GM19395 (cell line): ENCODE measurements around the gene CPHXL.

Experiments used
- ATAC-seq: cut with Tn5 transposase; IDR thresholded peaks from one replicate; pipeline ENCODE4 v1.9.1; 2021; ENCODE audit warnings: mild to moderate bottlenecking, moderate library complexity; ENCODE audit not compliant: unreplicated experiment

CPHXL gene

DNA sequence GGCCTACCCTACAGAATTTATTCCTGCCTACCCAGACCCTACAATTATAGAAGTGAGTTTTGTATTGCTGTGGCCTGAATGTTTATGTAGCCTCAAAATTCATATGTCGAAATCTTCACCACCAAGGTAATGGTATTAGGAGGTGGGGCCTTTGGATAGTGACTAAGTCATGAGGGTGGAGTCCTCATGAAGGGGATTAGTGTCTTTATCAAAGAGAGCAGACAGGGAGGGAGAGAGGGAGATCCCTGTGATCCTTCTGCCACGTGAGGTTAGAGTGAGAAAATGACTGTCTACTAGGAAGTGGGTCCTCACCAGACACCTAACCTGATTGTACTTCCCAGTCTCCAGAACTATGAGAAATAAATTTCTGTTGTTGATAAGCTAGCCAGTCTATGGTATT is 24.0 kb downstream of the CPHXL start:
- ATAC-seq: no peak

DNA sequence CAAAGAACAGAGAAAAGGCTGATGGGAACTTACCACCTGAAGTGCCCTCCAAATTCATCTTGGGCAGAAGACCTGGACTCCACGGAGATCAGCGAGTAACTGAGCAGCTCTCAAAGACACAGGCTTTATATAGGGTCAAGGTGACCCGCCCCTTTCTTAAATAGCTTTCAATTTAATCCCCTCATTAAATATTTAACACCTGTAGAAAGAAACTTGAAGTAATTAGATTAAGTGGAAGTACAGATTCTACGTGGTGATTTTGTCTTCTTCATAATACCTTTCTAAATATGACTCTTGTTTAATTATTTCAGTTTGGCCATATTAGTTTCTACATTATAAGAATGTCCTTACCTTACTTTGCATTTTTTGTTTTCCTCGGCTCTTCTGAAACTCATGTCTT is 24.9 kb downstream of the CPHXL start, which contains the start of gene DUXB:
DUXB (minus strand) TSS at position 101 of the 400 bp plus-strand sequence; CDS start at position 58, 43 bp downstream.
- no peak for ATAC-seq

- no peak for ATAC-seq
Measured at GRCh38 chr16:75697571-75697970, 28.7 kb downstream of the CPHXL start.

DNA sequence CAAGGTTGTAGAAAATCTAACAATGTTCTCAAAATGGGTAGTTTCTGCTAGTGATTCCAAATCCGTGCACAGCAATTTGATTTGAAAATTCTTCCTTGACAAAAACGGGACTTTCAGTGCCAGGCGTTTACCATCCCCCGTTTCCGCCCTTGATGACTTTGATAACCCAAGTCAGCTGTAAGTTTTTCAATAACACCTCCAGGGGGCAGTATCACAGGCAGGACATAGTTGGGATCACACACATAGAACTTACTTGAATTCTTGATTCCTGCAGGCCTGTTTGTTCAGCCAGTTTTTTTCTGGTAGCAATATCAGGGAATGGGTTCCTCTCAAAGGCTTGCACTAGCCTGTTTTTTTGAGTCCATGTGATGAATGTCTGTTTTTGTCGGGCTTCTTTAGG is 30.6 kb downstream of the CPHXL start:
- no peak for ATAC-seq

GRCh38 chr16:75687361-75687760 is 38.9 kb downstream of the CPHXL start:
- no peak for ATAC-seq

DNA sequence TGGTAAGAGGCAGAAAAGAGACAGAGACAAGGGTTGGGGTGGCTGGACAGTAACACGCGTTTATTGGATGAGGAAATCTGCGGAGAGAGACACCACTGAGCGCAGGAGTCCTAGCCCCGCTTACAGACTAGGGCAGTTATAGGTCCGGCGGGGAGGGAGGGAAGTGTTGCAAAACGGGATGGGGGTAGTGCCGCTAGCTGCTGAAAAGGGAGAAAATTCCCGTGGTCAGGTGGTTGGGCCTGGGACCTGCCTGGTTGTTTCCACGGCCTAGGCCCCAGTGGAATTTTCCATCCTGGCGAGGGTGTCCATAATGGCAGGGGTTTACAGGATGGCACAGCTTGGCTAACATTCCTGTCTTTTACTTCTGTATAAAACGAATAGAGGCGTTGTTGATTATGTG is 44.0 kb downstream of the CPHXL start:
- ATAC-seq: no peak

- no peak for ATAC-seq
Measured at GRCh38 chr16:75679366-75679765, 46.9 kb downstream of the CPHXL start.

- no peak for ATAC-seq
Measured at GRCh38 chr16:75676909-75677308, 49.4 kb downstream of the CPHXL start, which contains the start of gene CPHXL2. CPHXL2 (minus strand) TSS chr16:75677009; CDS start chr16:75676999, 10 bp downstream.

DNA sequence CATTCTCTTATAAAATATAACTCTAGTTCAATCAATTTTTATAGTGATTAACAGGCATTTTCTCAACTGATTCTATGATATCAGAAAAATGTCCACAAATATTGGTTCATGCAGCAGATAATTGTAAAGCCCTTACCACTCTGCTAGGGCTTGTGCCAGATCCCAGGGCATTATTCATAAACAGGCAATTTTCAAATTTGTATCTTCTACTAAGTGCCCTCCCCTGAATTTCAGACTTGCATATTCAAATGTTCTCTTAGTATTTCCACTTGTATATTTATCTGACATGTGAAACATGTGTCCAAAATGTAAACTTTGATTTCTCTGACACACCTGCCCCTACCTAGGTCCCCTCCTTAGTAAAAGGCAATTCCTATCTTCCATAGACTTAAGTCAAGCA is 58.8 kb downstream of the CPHXL start:
- ATAC-seq: no peak
